H1 (cell line): ENCODE data around the gene CACNG4.

Experiments
- BRCA1 ChIP-seq: IDR thresholded peaks from 2 replicates; pipeline ENCODE4 v1.6.1; 2012; ENCODE audit warnings: low read depth, low read length, improper control_type of control experiment
- CBX5 ChIP-seq: fragments of 300-800, 300-1000 bp; sonication (generic); IDR thresholded peaks from 2 replicates; pipeline ENCODE4 v1.7.1; 2016; ENCODE audit warnings: antibody characterized with exemption, low read length, low read depth
- CHD2 ChIP-seq: IDR thresholded peaks from 2 replicates; pipeline ENCODE4 v1.6.1; 2012; ENCODE audit warnings: low read length, improper control_type of control experiment
- CREB1 ChIP-seq: IDR thresholded peaks from 2 replicates; pipeline ENCODE4 v1.6.1; 2012; ENCODE audit warnings: inconsistent platforms
- CTCF ChIP-seq, 3 experiments: IDR thresholded peaks; 1 replicate in 2 of 3; 2 replicates in 1 of 3; pipeline versions ENCODE4 v1.5.1 to v1.6.1; 2011; ENCODE audit warnings: low read length in 3 of 3, mild to moderate bottlenecking in 3 of 3, inconsistent platforms in 2 of 3, low read depth in 1 of 3, moderate library complexity in 1 of 3; ENCODE audit not compliant: insufficient read depth in 1 of 3; ENCODE audit errors: control extremely low read depth in 1 of 3
- E2F6 ChIP-seq: IDR thresholded peaks from 2 replicates; pipeline ENCODE4 v1.6.1; 2012; ENCODE audit warnings: inconsistent platforms
- FOSL1 ChIP-seq: IDR thresholded peaks from 2 replicates; pipeline ENCODE4 v1.6.1; 2011; ENCODE audit warnings: mild to moderate bottlenecking, low read depth, low read length, moderate library complexity; ENCODE audit not compliant: insufficient read depth
- JUN ChIP-seq: IDR thresholded peaks from 2 replicates; pipeline ENCODE4 v1.6.1; 2011; ENCODE audit warnings: low read depth, mild to moderate bottlenecking, improper control_type of control experiment, low read length
- MAFK ChIP-seq: IDR thresholded peaks from 2 replicates; pipeline ENCODE4 v1.6.1; 2012; ENCODE audit warnings: low read depth, mild to moderate bottlenecking, improper control_type of control experiment, low read length
- POLR2A ChIP-seq, 2 experiments: IDR thresholded peaks; 1 replicate in 1 of 2; 2 replicates in 1 of 2; pipeline ENCODE4 v1.6.1; 2011; ENCODE audit warnings: low read depth in 2 of 2, low read length in 2 of 2, mild to moderate bottlenecking in 2 of 2; ENCODE audit errors: control extremely low read depth in 1 of 2
- POLR2AphosphoS5 ChIP-seq: IDR thresholded peaks from 2 replicates; pipeline ENCODE4 v1.6.1; 2011; ENCODE audit warnings: low read depth, low read length
- POU5F1 ChIP-seq: IDR thresholded peaks from 2 replicates; pipeline ENCODE4 v1.6.1; 2011; ENCODE audit warnings: low read depth, mild to moderate bottlenecking, low read length, moderate library complexity

- TF ChIP-seq BRCA1 = no peak
- no peak for TF ChIP-seq MAFK
- no peak for TF ChIP-seq CTCF (IDR thresholded peaks at IDR 0.05; ENCODE audit: control extremely low read depth in 1 of 3, insufficient read depth in 1 of 3, low read depth in 1 of 3, low read length in 3 of 3)
- TF ChIP-seq POLR2A (IDR thresholded peaks at IDR 0.05; ENCODE audit: control extremely low read depth in 1 of 2, low read depth in 2 of 2, low read length in 2 of 2) = no peak
- no peak for TF ChIP-seq FOSL1
- TF ChIP-seq JUN = no peak
- TF ChIP-seq E2F6 = no peak
- TF ChIP-seq CBX5 = no peak
- TF ChIP-seq CHD2 = no peak
- TF ChIP-seq CREB1 = no peak
- no peak for TF ChIP-seq POLR2AphosphoS5
- no peak for TF ChIP-seq POU5F1
Observed at GRCh38 chr17:67024736-67025135, 60.2 kb downstream of the CACNG4 start.
